HG03097 (cell line): ENCODE results near the gene COL6A6.

Experiments
- ATAC-seq: cut with Tn5 transposase; IDR thresholded peaks from one replicate; pipeline ENCODE4 v1.9.1; 2021; ENCODE audit not compliant: unreplicated experiment, low FRiP score

Gene COL6A6, protein sequence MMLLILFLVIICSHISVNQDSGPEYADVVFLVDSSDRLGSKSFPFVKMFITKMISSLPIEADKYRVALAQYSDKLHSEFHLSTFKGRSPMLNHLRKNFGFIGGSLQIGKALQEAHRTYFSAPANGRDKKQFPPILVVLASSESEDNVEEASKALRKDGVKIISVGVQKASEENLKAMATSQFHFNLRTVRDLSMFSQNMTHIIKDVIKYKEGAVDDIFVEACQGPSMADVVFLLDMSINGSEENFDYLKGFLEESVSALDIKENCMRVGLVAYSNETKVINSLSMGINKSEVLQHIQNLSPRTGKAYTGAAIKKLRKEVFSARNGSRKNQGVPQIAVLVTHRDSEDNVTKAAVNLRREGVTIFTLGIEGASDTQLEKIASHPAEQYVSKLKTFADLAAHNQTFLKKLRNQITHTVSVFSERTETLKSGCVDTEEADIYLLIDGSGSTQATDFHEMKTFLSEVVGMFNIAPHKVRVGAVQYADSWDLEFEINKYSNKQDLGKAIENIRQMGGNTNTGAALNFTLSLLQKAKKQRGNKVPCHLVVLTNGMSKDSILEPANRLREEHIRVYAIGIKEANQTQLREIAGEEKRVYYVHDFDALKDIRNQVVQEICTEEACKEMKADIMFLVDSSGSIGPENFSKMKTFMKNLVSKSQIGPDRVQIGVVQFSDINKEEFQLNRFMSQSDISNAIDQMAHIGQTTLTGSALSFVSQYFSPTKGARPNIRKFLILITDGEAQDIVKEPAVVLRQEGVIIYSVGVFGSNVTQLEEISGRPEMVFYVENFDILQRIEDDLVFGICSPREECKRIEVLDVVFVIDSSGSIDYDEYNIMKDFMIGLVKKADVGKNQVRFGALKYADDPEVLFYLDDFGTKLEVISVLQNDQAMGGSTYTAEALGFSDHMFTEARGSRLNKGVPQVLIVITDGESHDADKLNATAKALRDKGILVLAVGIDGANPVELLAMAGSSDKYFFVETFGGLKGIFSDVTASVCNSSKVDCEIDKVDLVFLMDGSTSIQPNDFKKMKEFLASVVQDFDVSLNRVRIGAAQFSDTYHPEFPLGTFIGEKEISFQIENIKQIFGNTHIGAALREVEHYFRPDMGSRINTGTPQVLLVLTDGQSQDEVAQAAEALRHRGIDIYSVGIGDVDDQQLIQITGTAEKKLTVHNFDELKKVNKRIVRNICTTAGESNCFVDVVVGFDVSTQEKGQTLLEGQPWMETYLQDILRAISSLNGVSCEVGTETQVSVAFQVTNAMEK (N-terminal part only)

DNA sequence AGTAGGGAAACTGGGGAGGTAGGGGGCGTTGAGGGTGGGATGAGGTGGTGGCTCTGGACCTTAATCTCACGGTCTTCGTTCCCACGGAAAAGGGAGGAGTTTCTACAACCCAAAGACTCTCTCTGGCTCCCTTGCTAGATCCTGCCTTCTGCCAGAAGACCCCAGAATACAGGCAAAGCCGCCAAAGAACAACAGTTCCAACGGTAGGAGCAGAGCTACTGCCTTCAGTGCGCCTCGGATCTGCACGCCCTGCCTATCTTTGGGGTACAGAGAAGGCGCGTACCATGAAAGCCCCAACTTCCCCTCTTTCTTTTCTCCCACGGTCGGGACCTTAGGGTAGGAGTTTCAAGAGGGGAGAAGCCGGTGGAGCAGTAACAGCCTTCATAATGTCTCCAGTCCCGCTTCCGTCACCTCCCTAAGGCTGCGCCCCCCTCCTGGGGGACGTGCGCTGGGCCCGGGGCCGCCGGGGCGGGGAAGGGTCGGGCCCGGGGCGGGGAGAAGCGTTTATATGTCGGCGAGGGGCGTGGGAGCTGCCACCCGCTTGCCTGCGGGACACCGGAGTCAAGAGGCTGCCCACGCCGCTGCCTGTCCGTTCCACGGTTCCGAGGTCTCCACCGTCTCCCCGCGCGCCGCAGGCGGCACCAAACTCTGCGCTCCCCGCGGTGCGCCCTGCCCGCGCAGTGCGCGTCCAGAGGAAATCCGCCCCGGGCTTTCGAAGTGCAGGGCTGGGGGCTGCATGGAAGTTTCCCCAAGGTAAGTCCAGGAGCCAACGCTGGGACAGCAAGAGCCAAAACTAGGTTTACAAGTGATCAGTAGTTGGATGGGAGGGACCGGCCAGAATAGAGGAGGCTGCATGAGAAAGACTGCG, at the start of gene COL6A6:
TSS of gene COL6A6 (plus strand) at position 533 of the 868 bp plus-strand sequence. CDS start 43,188 bp downstream, outside the sequence.
- no peak for ATAC-seq

DNA sequence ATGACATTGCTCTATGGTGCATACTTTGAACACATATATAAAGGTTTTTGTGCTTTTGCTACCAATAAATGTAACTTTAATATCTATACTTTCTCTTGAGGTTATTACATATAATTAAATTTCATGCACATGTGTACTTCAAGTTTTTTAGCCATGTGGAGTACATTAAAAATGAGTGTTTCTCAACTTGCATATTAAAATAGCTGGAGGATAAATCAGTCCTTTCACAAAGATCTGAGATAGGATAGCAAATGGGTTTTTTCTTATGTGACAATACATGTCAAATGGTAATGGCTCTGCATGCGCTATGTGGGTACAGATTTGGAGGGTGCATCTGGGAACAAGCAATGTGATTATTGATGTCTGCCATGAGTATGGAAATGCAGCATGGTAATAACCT, 48.7 kb upstream of the COL6A6 start:
- ATAC-seq, result no peak

DNA sequence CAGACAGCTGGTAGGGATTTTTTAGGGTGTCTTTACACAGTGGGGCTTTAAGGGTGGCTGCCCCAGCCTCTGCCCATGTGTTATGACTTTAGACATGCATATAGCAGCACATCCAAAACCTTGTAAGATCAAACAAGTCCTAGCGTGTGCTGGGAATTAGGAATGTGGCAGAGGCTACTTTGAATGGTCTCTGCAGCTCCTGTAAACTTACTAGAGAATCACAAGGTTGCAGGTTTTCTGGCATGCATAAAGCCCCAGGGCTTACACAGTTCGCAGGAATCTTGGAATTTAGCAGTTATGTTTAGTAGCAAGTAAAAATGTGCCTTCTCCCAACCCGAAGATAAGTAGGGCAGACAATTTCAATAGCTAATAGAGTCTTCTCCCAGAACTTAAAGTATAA, 46.9 kb upstream of the COL6A6 start:
- ATAC-seq, result no peak

DNA sequence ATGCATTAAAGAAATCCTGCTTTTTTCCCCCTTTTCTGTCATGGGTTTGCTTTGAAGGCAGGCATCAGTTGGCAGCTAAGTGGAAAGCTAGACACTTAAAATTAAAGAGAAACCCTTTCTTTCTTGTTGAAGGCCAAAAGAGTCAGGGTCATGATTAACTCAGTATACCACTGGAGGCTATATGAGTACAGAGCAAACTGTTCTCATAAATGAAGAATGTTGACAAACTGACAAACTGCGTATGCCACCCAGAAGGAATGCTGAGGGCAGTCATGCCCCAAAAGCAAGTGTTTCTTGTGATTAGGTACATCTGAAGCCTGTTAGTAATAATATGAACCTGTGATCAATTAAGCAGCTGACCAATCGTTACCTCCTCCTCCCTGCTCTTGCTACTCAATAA, 43.6 kb upstream of the COL6A6 start:
- ATAC-seq, result no peak

DNA sequence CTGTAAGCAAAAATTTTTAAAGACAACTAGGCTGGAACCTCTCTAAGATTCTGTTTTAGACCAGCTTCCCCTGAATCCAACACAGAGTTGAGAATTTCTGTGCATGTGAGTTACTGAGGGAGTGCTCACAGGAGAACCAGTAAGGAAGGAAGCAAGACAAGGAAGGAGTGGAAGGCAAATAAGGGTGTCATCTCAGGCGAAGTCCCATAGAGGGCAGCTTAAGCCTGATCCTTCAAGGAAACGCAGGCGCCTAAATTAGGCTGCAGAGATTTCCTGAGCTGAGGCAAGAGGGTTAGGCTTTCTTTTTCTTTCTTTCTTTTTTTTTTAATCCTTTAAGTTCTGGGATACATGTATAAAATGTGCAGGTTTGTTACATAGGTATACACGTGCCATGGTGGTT, 36.2 kb upstream of the COL6A6 start:
- no peak for ATAC-seq

GRCh38 chr3:130488288-130488687, 28.7 kb upstream of the COL6A6 start:
- no peak for ATAC-seq

- ATAC-seq, result no peak
These were observed 28.1 kb upstream of the COL6A6 start for GRCh38 chr3:130488769-130489450.

DNA sequence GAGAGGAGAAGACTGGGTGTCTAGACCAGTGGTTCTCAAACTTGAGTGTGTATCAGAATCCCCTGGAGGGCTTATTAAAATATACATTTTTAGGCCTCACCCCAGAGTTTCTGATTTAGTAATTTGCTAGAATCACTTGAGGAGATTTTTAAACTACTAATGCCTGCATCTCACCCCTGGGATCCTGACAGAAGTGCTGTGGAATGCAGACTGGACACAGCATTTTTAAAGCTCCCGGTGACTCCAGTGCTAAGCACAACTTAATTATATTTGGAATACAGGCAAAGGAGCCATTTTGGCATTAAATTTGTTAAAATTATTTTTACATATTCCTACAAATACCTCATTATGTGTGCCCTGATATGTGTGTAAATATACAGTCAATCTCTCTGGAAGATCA, 26.7 kb upstream of the COL6A6 start:
- ATAC-seq, result no peak

GRCh38 chr3:130491431-130491830, 25.5 kb upstream of the COL6A6 start:
- ATAC-seq, result no peak

DNA sequence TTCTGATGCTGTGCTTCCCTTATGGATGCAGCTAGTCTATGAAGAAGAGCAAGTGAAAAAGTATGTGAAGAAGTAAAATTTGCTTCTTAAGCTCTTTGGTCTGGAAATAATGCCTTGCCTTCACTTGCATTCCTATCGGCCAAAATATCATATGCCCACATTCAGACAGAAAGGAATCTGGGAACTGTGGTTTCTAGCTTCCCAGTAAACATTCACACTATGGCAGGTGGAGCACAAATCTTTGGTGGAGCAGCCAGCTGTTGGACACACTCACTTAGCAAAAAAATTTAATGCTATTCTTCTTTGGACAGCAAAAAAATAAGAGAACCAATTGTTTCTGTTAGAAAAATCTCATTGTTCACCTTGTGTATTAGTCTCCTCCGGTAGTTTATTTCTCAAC, 12.3 kb upstream of the COL6A6 start:
- no peak for ATAC-seq

- no peak for ATAC-seq
These were observed 10.9 kb upstream of the COL6A6 start for GRCh38 chr3:130506031-130506430.

DNA sequence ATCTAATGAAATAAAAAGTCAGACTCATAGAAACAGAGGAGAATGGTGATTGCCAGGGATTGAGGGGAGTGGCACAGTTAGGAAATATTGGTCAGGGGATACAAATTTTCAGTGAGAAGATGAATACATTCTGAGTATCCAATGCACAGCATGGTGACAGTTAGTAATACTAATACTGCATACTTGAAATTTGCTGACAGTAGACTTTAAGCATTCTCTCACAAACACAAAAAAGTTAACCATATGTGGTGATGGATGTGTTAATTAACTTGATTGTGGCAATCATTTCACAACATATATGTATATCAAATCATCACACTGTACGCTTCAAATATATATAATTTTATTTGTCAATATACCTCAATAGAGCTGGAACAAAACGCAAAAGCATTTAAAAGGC, 9.2 kb upstream of the COL6A6 start:
- ATAC-seq, result no peak

DNA sequence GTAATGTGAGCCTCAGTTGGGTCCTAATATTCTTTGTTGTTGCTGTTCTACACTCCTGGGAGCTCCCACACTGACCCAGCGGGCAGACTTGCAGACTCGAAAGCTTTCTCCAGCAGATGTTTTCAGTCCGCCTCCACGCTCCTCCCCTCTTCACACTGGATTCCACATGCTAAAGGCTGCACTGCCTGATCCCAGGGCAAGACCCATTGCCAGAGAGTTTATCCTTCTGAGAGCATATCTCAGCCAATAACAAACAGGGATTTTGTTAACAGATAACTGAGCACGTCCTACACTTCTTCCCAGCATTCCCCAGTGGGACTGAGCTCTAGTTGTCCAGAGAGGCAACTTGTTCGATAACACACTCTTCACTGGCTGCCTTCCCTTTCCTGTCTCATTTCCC, 8.0 kb upstream of the COL6A6 start:
- no peak for ATAC-seq

DNA sequence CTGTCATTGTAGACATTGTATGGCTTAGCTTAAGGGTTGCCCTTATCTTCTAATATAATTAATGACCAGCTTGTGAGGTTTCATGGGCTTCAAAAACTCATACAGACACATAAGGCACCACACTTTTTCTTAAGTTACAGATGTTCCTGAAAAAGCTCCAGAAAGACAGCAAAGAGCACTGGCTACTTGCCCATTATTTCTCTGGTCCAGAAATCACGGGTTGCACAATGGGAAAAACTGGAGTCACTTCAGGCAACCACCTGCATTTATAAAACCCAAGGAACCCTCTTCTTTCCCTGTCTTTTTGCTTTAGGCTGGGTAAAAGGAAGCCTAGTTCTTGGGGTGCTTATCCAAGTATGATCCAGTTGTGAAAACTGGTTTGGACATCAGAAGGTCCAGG, 2.3 kb upstream of the COL6A6 start:
- no peak for ATAC-seq

GRCh38 chr3:130515755-130516154, 1.2 kb upstream of the COL6A6 start:
- no peak for ATAC-seq

- no peak for ATAC-seq
These were observed 625 bp downstream of the COL6A6 start for GRCh38 chr3:130517602-130518001.

GRCh38 chr3:130519754-130520153, 2.8 kb downstream of the COL6A6 start:
- no peak for ATAC-seq

- no peak for ATAC-seq
These were observed 5.4 kb downstream of the COL6A6 start for GRCh38 chr3:130522399-130522798.

DNA sequence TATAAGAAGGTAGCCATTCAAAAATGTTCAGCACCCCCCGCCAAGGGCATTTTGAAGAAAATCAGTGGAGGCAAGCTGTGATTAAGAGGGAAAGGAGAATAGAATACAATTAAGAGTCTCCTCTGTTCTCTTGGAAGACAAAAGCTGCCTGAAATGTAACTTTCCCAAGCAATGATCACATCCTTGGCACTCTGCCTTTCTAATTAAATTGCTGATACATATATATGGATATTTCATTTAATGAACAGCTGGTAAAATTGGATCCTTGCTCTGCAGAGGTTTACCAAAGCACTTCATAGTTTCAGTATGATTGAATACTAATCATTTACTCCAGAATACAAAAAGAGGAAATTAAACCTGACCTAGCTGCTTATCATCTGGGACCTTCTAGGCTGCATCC, 10.4 kb downstream of the COL6A6 start:
- no peak for ATAC-seq
